Measurements from ENCODE around the gene KDM2B. TPM values are rescaled to one million over a fixed set of nuclear protein-coding genes. Genes with fewer than 3 reads are reported as not detected.

The KDM2B gene
- polyA plus RNA-seq, 1 donor from 2014 or later = 85.5 TPM

DNA sequence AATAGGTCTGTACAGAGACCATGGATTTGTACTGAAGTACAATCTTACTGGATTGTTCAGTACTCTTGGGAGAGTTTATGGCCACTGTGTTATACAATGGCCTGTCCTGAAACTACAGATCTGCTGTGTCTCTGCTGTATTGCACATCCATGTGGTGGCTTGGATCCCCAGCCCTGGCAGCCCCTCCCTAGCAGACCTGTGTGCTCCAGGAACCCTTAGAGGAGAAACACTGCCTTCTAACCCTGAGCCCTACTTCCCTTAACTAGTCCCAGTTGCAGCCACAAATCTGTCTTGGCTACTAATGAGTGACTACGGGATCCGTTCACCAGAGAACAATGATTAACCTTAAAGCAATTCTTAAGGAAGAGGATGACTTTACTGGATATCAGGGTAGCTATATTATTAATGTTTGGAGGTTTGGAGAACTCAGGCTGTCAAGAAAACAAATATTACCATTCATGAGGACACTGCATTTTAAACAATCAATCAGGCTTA is 153.2 kb downstream of the KDM2B start:
- no peak for TF ChIP-seq CTCF (IDR thresholded peaks at IDR 0.05; ENCODE audit: poor library complexity, severe bottlenecking)
- no peak for TF ChIP-seq EZH2 (IDR thresholded peaks at IDR 0.05; ENCODE audit: borderline replicate concordance, insufficient read depth, low read length, poor library complexity, severe bottlenecking)
- TF ChIP-seq MXI1 (conservative IDR thresholded peaks at IDR 0.05; ENCODE audit: poor library complexity, severe bottlenecking) = no peak
- no peak for TF ChIP-seq POLR2AphosphoS5 (IDR thresholded peaks at IDR 0.05)
- no peak for TF ChIP-seq RAD21 (conservative IDR thresholded peaks at IDR 0.05)
- Histone ChIP-seq H3K27ac (ENCODE audit: low read length) (no peak overlapping the region), H3K79me2 (replicated peaks; ENCODE audit: insufficient read depth, low read length) (no peaks in the 10 kb centered on the region), H3F3A (ENCODE audit: insufficient read depth, low read length, poor library complexity, severe bottlenecking) (no peaks in the 10 kb centered on the region), H2AFZ (ENCODE audit: low read depth, low read length) (no peak overlapping the region), H3K4me2 (ENCODE audit: low read length) (no peak overlapping the region), H3K9ac (ENCODE audit: low read length) (no peak overlapping the region), H3K9me2 (ENCODE audit: insufficient read depth, low read length) (no peaks in the 10 kb centered on the region), H3K36me3 (ENCODE audit: insufficient read depth, low read length) (no peaks in the 10 kb centered on the region), H3K9me3 (ENCODE audit: low read length) (no peaks in the 10 kb centered on the region), H3K27me3 (ENCODE audit: insufficient read depth, low read depth, low read length) (no peaks in the 10 kb centered on the region), H3K4me3 (ENCODE audit: low read length) (no peak overlapping the region), H4K20me1 (ENCODE audit: insufficient read depth) (no peaks in the 10 kb centered on the region)

DNA sequence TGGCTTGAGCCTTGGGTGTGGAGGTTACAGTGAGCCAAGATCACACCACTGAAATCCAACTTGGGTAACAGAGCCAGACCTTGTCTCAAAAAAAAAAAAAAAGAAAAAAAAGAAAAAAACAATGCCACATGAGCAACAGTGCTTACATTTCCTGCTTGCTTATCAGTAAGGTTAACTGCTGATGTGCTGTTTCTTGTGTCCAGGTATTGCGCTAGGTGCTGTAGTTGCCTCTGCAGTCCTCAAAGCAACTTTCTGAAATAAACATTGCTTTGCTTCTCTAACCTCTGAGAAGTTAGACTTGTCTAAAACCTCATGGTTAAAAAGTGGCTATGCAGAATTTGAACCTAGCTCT is 156.2 kb downstream of the KDM2B start:
- no peaks in the 10 kb centered on the region for H3K9me2 ChIP-seq (ENCODE audit: insufficient read depth, low read length)
- H3K36me3 ChIP-seq (ENCODE audit: insufficient read depth, low read length) = no peaks in the 10 kb centered on the region
- H3K9me3 ChIP-seq (ENCODE audit: low read length) = no peaks in the 10 kb centered on the region
- no peak overlapping the region for H3K4me2 ChIP-seq (ENCODE audit: low read length)
- H3K27me3 ChIP-seq (ENCODE audit: insufficient read depth, low read depth, low read length) = no peaks in the 10 kb centered on the region
- TF ChIP-seq TAF1 (IDR thresholded peaks at IDR 0.05; ENCODE audit: low read depth) = no peak
- TF ChIP-seq MXI1 (conservative IDR thresholded peaks at IDR 0.05; ENCODE audit: poor library complexity, severe bottlenecking) = no peak
- no peak for TF ChIP-seq REST (IDR thresholded peaks at IDR 0.05; ENCODE audit: borderline replicate concordance)
- no peak for TF ChIP-seq POLR2AphosphoS5 (IDR thresholded peaks at IDR 0.05)
- no peak for TF ChIP-seq SMC3 (conservative IDR thresholded peaks at IDR 0.05; ENCODE audit: poor library complexity)
- no peak for TF ChIP-seq EP300 (conservative IDR thresholded peaks at IDR 0.05; ENCODE audit: poor library complexity, severe bottlenecking)
- TF ChIP-seq EZH2 (IDR thresholded peaks at IDR 0.05; ENCODE audit: borderline replicate concordance, insufficient read depth, low read length, poor library complexity, severe bottlenecking) = no peak
- no peak for TF ChIP-seq CTCF (IDR thresholded peaks at IDR 0.05; ENCODE audit: poor library complexity, severe bottlenecking)
- no peaks in the 10 kb centered on the region for H3F3A ChIP-seq (ENCODE audit: insufficient read depth, low read length, poor library complexity, severe bottlenecking)
- no peak overlapping the region for H3K27ac ChIP-seq (ENCODE audit: low read length)
- H3K79me2 ChIP-seq (replicated peaks; ENCODE audit: insufficient read depth, low read length) = no peaks in the 10 kb centered on the region
- no peak overlapping the region for H3K4me3 ChIP-seq (ENCODE audit: low read length)
- H2AFZ ChIP-seq (ENCODE audit: low read depth, low read length) = no peak overlapping the region
- no peaks in the 10 kb centered on the region for H4K20me1 ChIP-seq (ENCODE audit: insufficient read depth)
- H3K9ac ChIP-seq (ENCODE audit: low read length) = no peak overlapping the region
